Adrenal gland (tissue), 12 donors: ENCODE measurements around the gene TPM2. TPM values are rescaled to one million over a fixed set of nuclear protein-coding genes. Genes with fewer than 3 reads are reported as not detected.

Source experiments
- DNase-seq, 7 donors: peaks; one replicate each; pipeline ENCODE4 v3.0.0-alpha.2; 2019 to 2020
- H3K27ac ChIP-seq, 5 donors: fragments of 200-600 bp; sonication (generic) in 4 of 5; 1 replicate in 3 of 5; 2 replicates in 2 of 5; pipeline versions ENCODE4 v1.5.1 to v1.8.0; 2016 to 2020; ENCODE audit warnings: mild to moderate bottlenecking in 1 of 5
- H3K27me3 ChIP-seq: fragments of 200-600 bp; 2 replicates; pipeline ENCODE4 v1.8.0; 2021
- H3K36me3 ChIP-seq, 2 donors: fragments of 200-600 bp; replicated peaks in 1 of 2; 1 replicate in 1 of 2; 2 replicates in 1 of 2; pipeline versions ENCODE4 v1.5.1 to v1.8.0; 2018 to 2022
- H3K4me1 ChIP-seq, 2 donors: fragments of 200-600 bp; replicated peaks in 1 of 2; 1 replicate in 1 of 2; 2 replicates in 1 of 2; pipeline versions ENCODE4 v1.5.1 to v1.8.0; 2018 to 2021
- H3K4me3 ChIP-seq, 4 donors: fragments of 200-600 bp; sonication (generic) in 3 of 4; one replicate each; pipeline ENCODE4 v1.5.1; 2016 to 2018
- H3K9me3 ChIP-seq, 3 donors: fragments of 200-600 bp; sonication (generic) in 1 of 3; replicated peaks in 1 of 3; 1 replicate in 2 of 3; 2 replicates in 1 of 3; pipeline versions ENCODE4 v1.5.1 to v1.8.0; 2016 to 2021
- CTCF ChIP-seq, 6 experiments: fragments of 450-650 bp in 4 of 6; fragments of 200-600 bp in 2 of 6; sonication (generic) in 1 of 6; IDR thresholded peaks; 1 replicate in 5 of 6; 2 replicates in 1 of 6; pipeline versions ENCODE4 v1.5.1 to v1.8.0; 2016 to 2021; ENCODE audit warnings: antibody characterized with exemption in 6 of 6, mild to moderate bottlenecking in 2 of 6, moderate library complexity in 1 of 6
- POLR2A ChIP-seq, 2 donors: fragments of 450-650 bp; IDR thresholded peaks; one replicate each; pipeline ENCODE4 v1.6.1; 2017; ENCODE audit warnings: antibody characterized with exemption in 2 of 2, mild to moderate bottlenecking in 2 of 2, moderate library complexity in 1 of 2
- WGBS, 4 donors: extraction: QIAGEN DNeasy Blood & Tissue Kit in 2 of 4; methylation state at CpG; one replicate each; pipeline versions ENCODE4 v1.1.5 to v1.1.7; 2013 to 2017; 5-methylcytosine and 5-hydroxymethylcytosine counted together
- intact Hi-C, 2 donors: fragments of 100-400 bp; cut with DNase I; formaldehyde crosslinking; loops; one replicate each; pipeline versions ENCODE4 v1.14.1 to v1.15.0; 2022 to 2023
- polyA plus RNA-seq, 3 donors: library from polyadenylated mRNA; stranded (reverse); fragments of 200-250 nt in 2 of 3; fragments of 350-450 nt in 1 of 3; fragmentation: Illumina TruSeq in 1 of 3; extraction: RNeasy Lipid Tissue Mini Kit (QIAGEN cat#74804) in 1 of 3; gene quantifications; one replicate each; pipeline ENCODE4 v1.2.3, GENCODE V29; 2013 to 2014
- total RNA-seq, 9 donors: library from RNA; depleted of rRNA in 4 of 9; stranded (reverse); fragments of >200 nt in 4 of 9; fragments of 120-200 nt in 1 of 9; fragmentation: NEBNext Ultra II Directional in 1 of 9; extraction: Animal tissue kit (Norgen Biotek cat#: 25700) in 1 of 9; gene quantifications; one replicate each; pipeline versions ENCODE4 v1.1.0 to v1.2.4, GENCODE V29; 2013 to 2023
- donor health status: healthy with polysubstance abuse.
- donor health status: Bipolar disorder and iron deficiency.
- donor health status: DM: yes; HTN: yes; CAD: no.
- donor health status: DM: no; HTN: no; CAD: no.
- donor health status: DM: no; HTN: no; CAD: no.
- donor health status: DM: yes; HTN: yes; CAD: no.

TPM2 gene
- total and polyA plus RNA-seq, 12 donors, result 188 to 1,472 (median 397) TPM

GRCh38 chr9:35688558-35689541 lies 875 bp downstream of the TPM2 start:
- peaks cover 24 to 35% of the 10 kb centered on the region in 2 donors for H3K4me1 ChIP-seq
- intact Hi-C loops, result no loop called here
- H3K27me3 ChIP-seq, result no peaks in the 10 kb centered on the region
- no peaks in the 10 kb centered on the region for H3K9me3 ChIP-seq
- peak overlapping the region in 2 of 4 donors; percentile 55 to 70 for H3K4me3 ChIP-seq
- WGBS, 4 donors, result 46 to 58% (median 48%) methylated on average over 12 of the region's 12 CpGs
- peak in 1 of 2 donors; percentile 56 for TF ChIP-seq POLR2A (IDR thresholded peaks at IDR 0.05)
- no peak for TF ChIP-seq CTCF (IDR thresholded peaks at IDR 0.05)
- peaks cover 0 to 18% of the 10 kb centered on the region in 2 donors for H3K36me3 ChIP-seq
- DNase-seq, result peak in 1 of 7 donors; percentile 8
- H3K27ac ChIP-seq, result peak overlapping the region; percentile 37 to 93 (median 89)

GRCh38 chr9:35687972-35688557 lies 1.7 kb downstream of the TPM2 start:
- TF ChIP-seq CTCF (IDR thresholded peaks at IDR 0.05) (no peak), POLR2A (IDR thresholded peaks at IDR 0.05) (no peak)
- H3K9me3 ChIP-seq, result no peaks in the 10 kb centered on the region
- peak in 1 of 7 donors; percentile 68 for DNase-seq
- peak overlapping the region in 4 of 5 donors; percentile 79 to 93 (median 91) for H3K27ac ChIP-seq
- H3K27me3 ChIP-seq, result no peaks in the 10 kb centered on the region
- H3K4me3 ChIP-seq, result peak overlapping the region in 1 of 4 donors; percentile 70
- H3K36me3 ChIP-seq, result peaks cover 0 to 26% of the 10 kb centered on the region in 2 donors
- 53 to 69% (median 62%) methylated on average over 2 of the region's 2 CpGs for WGBS, 4 donors
- intact Hi-C loops, result no loop called here
- H3K4me1 ChIP-seq, result peaks cover 24 to 38% of the 10 kb centered on the region in 2 donors

GRCh38 chr9:35687306-35687705 lies 2.4 kb downstream of the TPM2 start:
- intact Hi-C loops, result no loop called here
- DNase-seq, result no peak
- Histone ChIP-seq H3K9me3 (no peaks in the 10 kb centered on the region), H3K27ac (peak overlapping the region in 3 of 5 donors; percentile 38 to 93 (median 89)), H3K27me3 (no peaks in the 10 kb centered on the region), H3K4me1 (peaks cover 24 to 38% of the 10 kb centered on the region in 2 donors), H3K36me3 (peaks cover 0 to 33% of the 10 kb centered on the region in 2 donors), H3K4me3 (peak overlapping the region in 1 of 4 donors; percentile 7)
- TF ChIP-seq POLR2A (IDR thresholded peaks at IDR 0.05) (no peak), CTCF (IDR thresholded peaks at IDR 0.05) (no peak)
- 70 to 83% (median 79%) methylated on average over 2 of the region's 2 CpGs for WGBS, 4 donors
